IMR-90 (cell line): ENCODE results near the gene NDUFS2. TPM values are rescaled to one million over a fixed set of nuclear protein-coding genes. Genes with fewer than 3 reads are reported as not detected.
A peak's percentile ranks its signal among the peaks of the same experiment; 100 is the strongest.

ENCODE experiments used
- ATAC-seq: fragments of 200-7000 bp; cut with Tn5 transposase; 2 replicates; pipeline ENCODE4 v1.9.1; 2020; ENCODE audit warnings: low read depth, mild to moderate bottlenecking, moderate library complexity
- BruUV-seq: library from RNA; stranded (reverse); fragments of 400-500 nt; replicated peaks from 2 replicates; lab custom pipeline; 2021; lab: Mats Ljungman, UMichigan
- CTCF ChIA-PET: fragments of 300-600 bp; formaldehyde crosslinking; extraction: SDS; loops from one replicate; lab custom pipeline; 2021; ENCODE audit warnings: antibody characterized with exemption; lab: Yijun Ruan, JAX
- POLR2A ChIA-PET: fragments of 300-600 bp; sonication (Branson Sonifier 250); formaldehyde crosslinking; loops from one replicate; lab custom pipeline; 2022; ENCODE audit warnings: antibody characterized with exemption; ENCODE audit not compliant: unreplicated experiment; lab: Charles Lee
- DNase-seq: peaks from one replicate; pipeline ENCODE4 v3.0.0; 2013
- H2AFZ ChIP-seq: replicated peaks from 2 replicates; pipeline ENCODE3; 2013; ENCODE audit warnings: low read length, mild to moderate bottlenecking; ENCODE audit not compliant: poor library complexity
- H2AK5ac ChIP-seq: 2 replicates; pipeline ENCODE4 v1.6.1; 2013; ENCODE audit warnings: low read depth, low read length, inconsistent platforms
- H2AK9ac ChIP-seq: replicated peaks from 2 replicates; pipeline ENCODE3; 2013; ENCODE audit warnings: mild to moderate bottlenecking, low read depth, low read length, moderate library complexity; ENCODE audit not compliant: poor library complexity
- H2BK120ac ChIP-seq: 2 replicates; pipeline ENCODE4 v1.6.1; 2013; ENCODE audit warnings: low read depth, low read length, inconsistent platforms
- H2BK15ac ChIP-seq: 3 replicates; pipeline ENCODE4 v1.6.1; 2013; ENCODE audit warnings: low read depth, low read length, inconsistent platforms
- H2BK20ac ChIP-seq: 2 replicates; pipeline ENCODE4 v1.6.1; 2013; ENCODE audit warnings: low read depth, mild to moderate bottlenecking, inconsistent platforms, low read length, moderate library complexity
- H2BK5ac ChIP-seq: 2 replicates; pipeline ENCODE4 v1.6.1; 2013; ENCODE audit warnings: mild to moderate bottlenecking, low read depth, low read length, inconsistent platforms; ENCODE audit not compliant: poor library complexity, severe bottlenecking
- H3K14ac ChIP-seq: replicated peaks from 2 replicates; pipeline ENCODE4 v1.6.1; 2013; ENCODE audit warnings: low read depth, low read length, inconsistent platforms
- H3K18ac ChIP-seq: 2 replicates; pipeline ENCODE4 v1.6.1; 2013; ENCODE audit warnings: low read depth, low read length, control low read depth
- H3K23ac ChIP-seq: 2 replicates; pipeline ENCODE4 v1.6.1; 2013; ENCODE audit warnings: low read depth, low read length, inconsistent platforms
- H3K27ac ChIP-seq: 2 replicates; pipeline ENCODE4 v1.5.1; 2013; ENCODE audit warnings: mild to moderate bottlenecking, control low read depth, low read length; ENCODE audit not compliant: insufficient read depth
- H3K27me3 ChIP-seq: 2 replicates; pipeline ENCODE4 v1.6.1; 2013; ENCODE audit warnings: low read length; ENCODE audit not compliant: control insufficient read depth, insufficient read depth
- H3K36me3 ChIP-seq: 2 replicates; pipeline ENCODE4 v1.6.1; 2013; ENCODE audit warnings: low read length, mixed read lengths; ENCODE audit not compliant: control insufficient read depth, insufficient read depth
- H3K4ac ChIP-seq: 2 replicates; pipeline ENCODE4 v1.6.1; 2013; ENCODE audit warnings: low read depth, low read length, inconsistent platforms
- H3K4me1 ChIP-seq: 2 replicates; pipeline ENCODE4 v1.6.1; 2013; ENCODE audit warnings: low read length, mixed read lengths; ENCODE audit not compliant: control insufficient read depth, insufficient read depth
- H3K4me2 ChIP-seq: 2 replicates; pipeline ENCODE4 v1.6.1; 2013; ENCODE audit warnings: low read depth, mild to moderate bottlenecking, control low read depth, low read length, moderate library complexity
- H3K4me3 ChIP-seq: 2 replicates; pipeline ENCODE4 v1.5.1; 2013; ENCODE audit warnings: low read depth, mild to moderate bottlenecking, control low read depth, low read length, moderate library complexity; ENCODE audit not compliant: insufficient read depth
- H3K56ac ChIP-seq: 2 replicates; pipeline ENCODE4 v1.6.1; 2013; ENCODE audit warnings: low read length, inconsistent platforms; ENCODE audit not compliant: insufficient read depth; ENCODE audit errors: extremely low read depth
- H3K79me1 ChIP-seq, 2 experiments: 2 replicates each; pipeline ENCODE4 v1.6.1; 2013; ENCODE audit warnings: low read length in 2 of 2, inconsistent platforms in 1 of 2, low read depth in 1 of 2
- H3K9ac ChIP-seq: 2 replicates; pipeline ENCODE4 v1.6.1; 2013; ENCODE audit warnings: low read depth, low read length, control low read depth
- H3K9me1 ChIP-seq: 2 replicates; pipeline ENCODE4 v1.6.1; 2013; ENCODE audit warnings: low read length, inconsistent platforms; ENCODE audit not compliant: insufficient read depth
- H3K9me3 ChIP-seq: 2 replicates; pipeline ENCODE4 v1.6.1; 2013; ENCODE audit warnings: low read length; ENCODE audit not compliant: control insufficient read depth, insufficient read depth
- H4K20me1 ChIP-seq: 2 replicates; pipeline ENCODE4 v1.6.1; 2013; ENCODE audit warnings: low read length, inconsistent platforms; ENCODE audit not compliant: insufficient read depth
- H4K5ac ChIP-seq: 2 replicates; pipeline ENCODE4 v1.6.1; 2013; ENCODE audit warnings: mild to moderate bottlenecking, low read depth, low read length, control low read depth
- H4K8ac ChIP-seq, 2 experiments: 2 replicates each; pipeline ENCODE4 v1.6.1; 2013; ENCODE audit warnings: low read depth in 2 of 2, low read length in 2 of 2, control low read depth in 1 of 2, inconsistent platforms in 1 of 2
- H4K91ac ChIP-seq: 2 replicates; pipeline ENCODE4 v1.6.1; 2013; ENCODE audit warnings: low read depth, low read length, inconsistent platforms; ENCODE audit not compliant: insufficient read depth
- ELK1 ChIP-seq: fragments of 150-350 bp; IDR thresholded peaks from 2 replicates; pipeline ENCODE4 v1.6.1; 2016; ENCODE audit warnings: low read depth, mild to moderate bottlenecking, low read length, moderate library complexity, borderline replicate concordance
- WGBS, 2 experiments: methylation state at CpG; one replicate each; pipeline versions ENCODE4 v1.1.5 to v1.1.7; 2013; ENCODE audit warnings: missing lambda C conversion rate in 2 of 2; ENCODE audit not compliant: insufficient read length in 1 of 2; ENCODE audit errors: extremely low coverage in 2 of 2; 5-methylcytosine and 5-hydroxymethylcytosine counted together
- dilution Hi-C: fragments of 300-500 bp; cut with HindIII; formaldehyde crosslinking; loops from one replicate; pipeline ENCODE4 v1.14.3; 2018; ENCODE audit warnings: low sequenced_read_pairs; ENCODE audit not compliant: unreplicated experiment
- in situ Hi-C: fragments of 300-500 bp; cut with MboI; formaldehyde crosslinking; loops from 3 replicates; pipeline ENCODE4 v1.14.3; 2019; ENCODE audit warnings: low sequenced_read_pairs, inconsistent platforms, mixed read lengths
- intact Hi-C: fragments of 100-400 bp; cut with micrococcal nuclease; formaldehyde crosslinking; loops from 2 replicates; pipeline ENCODE4 v1.10.0; 2022
- polyA plus RNA-seq, 3 experiments: library from polyadenylated mRNA; depleted of rRNA; stranded (reverse); fragments of >200 nt; gene quantifications; 2 replicates each; pipeline ENCODE4 v1.2.3, GENCODE V29; 2012; ENCODE audit warnings: low replicate concordance in 1 of 3
- total RNA-seq: library from RNA; depleted of rRNA; stranded (reverse); fragments of >200 nt; gene quantifications from 2 replicates; pipeline ENCODE4 v1.2.3, GENCODE V29; 2012

The NDUFS2 gene
- total and polyA plus RNA-seq, 2 of the 4 experiments (the other 2 are of a cell fraction), result 85.5 to 101 TPM

DNA sequence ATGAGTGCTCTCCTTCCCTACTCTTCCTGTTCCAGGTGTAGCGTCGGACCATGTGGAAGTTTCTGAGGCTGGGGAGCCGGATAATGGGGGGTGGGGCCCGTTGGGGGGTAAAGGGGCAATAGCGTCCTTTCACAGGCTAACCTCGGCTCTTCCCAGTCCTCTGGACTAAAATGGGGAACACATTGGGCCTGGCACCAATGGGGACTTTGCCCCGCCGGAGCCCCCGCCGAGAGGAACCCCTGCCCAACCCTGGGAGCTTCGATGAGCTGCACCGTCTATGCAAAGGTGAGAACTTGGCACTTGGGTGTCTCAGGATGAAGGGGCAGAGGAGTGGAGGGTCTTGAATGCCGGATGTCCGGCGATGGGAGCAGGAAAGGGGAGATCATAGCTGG lies 24.1 kb downstream of the NDUFS2 start:
- Histone ChIP-seq H3K14ac (peak overlapping the region; percentile 89), H3K4me1 (peaks cover 9% of the 10 kb centered on the region; the same call in 1 of the 2 replicates), H2BK5ac (peak overlapping the region; percentile 29), H3K27me3 (no peaks in the 10 kb centered on the region; the same call in 1 of the 2 replicates), H4K8ac (peak overlapping the region; percentile 96 to 97), H3K4me3 (peak overlapping the region; percentile 74), H3K23ac (peak overlapping the region; percentile 62), H4K20me1 (no peaks in the 10 kb centered on the region), H3K9me1 (peaks cover 8% of the 10 kb centered on the region; the same call in 1 of the 2 replicates), H3K4ac (peak overlapping the region; percentile 83), H3K36me3 (peaks cover 19% of the 10 kb centered on the region), H3K4me2 (peak overlapping the region; percentile 81), H2BK20ac (no peak overlapping the region), H2AK5ac (peak overlapping the region; percentile 67; the same call in 1 of the 2 replicates), H4K5ac (peak overlapping the region; percentile 69), H2BK120ac (peak overlapping the region; percentile 66), H2BK15ac (0 out of 3 replicates have a peak overlapping the region, but pooled peaks have one; percentile 39), H4K91ac (peak overlapping the region; percentile 92), H3K9ac (peak overlapping the region; percentile 81), H2AFZ (peak overlapping the region; percentile 98), H3K9me3 (no peaks in the 10 kb centered on the region), H3K79me1 (peaks cover 9 to 17% of the 10 kb centered on the region in 2 experiments; a peak in 3 of 4 replicates), H3K27ac (peak overlapping the region; percentile 68), H3K18ac (peak overlapping the region; percentile 16; the same call in 1 of the 2 replicates), H3K56ac (peak overlapping the region; percentile 89), H2AK9ac (peak overlapping the region; percentile 97)
- POLR2A ChIA-PET, result interaction anchor here (0.5 kb wide), 1 partner anchor 132 kb away, joined by 6 read pairs; no protein-coding TSS in a partner anchor
- 10% methylated on average over 2 of the region's 15 CpGs; no CpG with 5 or more reads in 1 of the 2 experiments for WGBS, 2 experiments
- TF ChIP-seq ELK1, result no peak
- no peak for ATAC-seq
- in situ Hi-C loops (loop anchor here (5.0 kb wide), 2 partner anchors 66 to 156 kb away; no protein-coding TSS in a partner anchor), dilution Hi-C loops (no loop called here), intact Hi-C loops (no loop called here)
- CTCF ChIA-PET, result interaction anchor here (0.5 to 3.2 kb wide), 14 partner anchors 9 to 159 kb away, joined by 3 to 21 read pairs (median 4); partner anchors contain the start of genes ADAMTS4 and NDUFS2
- no peak for DNase-seq
- no TSS peak for BruUV-seq
